ENCODE results near the gene SELENOI.
"Not testable (repeated sequence)": the region's sequence is repeated elsewhere in the genome, so short reads cannot be mapped to it uniquely, and the experiment has no call there.

The SELENOI gene

GRCh38 chr2:26327291-26328272, 18.4 kb upstream of the SELENOI start:
- DNase-seq (ENCODE audit: low read depth), result no peak

- DNase-seq (ENCODE audit: low read depth), result not testable (repeated sequence)
Measured at GRCh38 chr2:26329083-26329482, 16.9 kb upstream of the SELENOI start.

GRCh38 chr2:26330114-26330549, 15.8 kb upstream of the SELENOI start:
- peak; percentile 72 for DNase-seq (ENCODE audit: low read depth)

- no peak for DNase-seq (ENCODE audit: low read depth)
Measured at GRCh38 chr2:26330604-26331003, 15.3 kb upstream of the SELENOI start.

- DNase-seq (ENCODE audit: low read depth), result not testable (repeated sequence)
Measured at GRCh38 chr2:26331321-26331720, 14.6 kb upstream of the SELENOI start.

GRCh38 chr2:26333293-26333692, 12.7 kb upstream of the SELENOI start:
- no peak for DNase-seq (ENCODE audit: low read depth)

- DNase-seq (ENCODE audit: low read depth), result no peak
Measured at GRCh38 chr2:26335231-26335630, 10.7 kb upstream of the SELENOI start.

- DNase-seq (ENCODE audit: low read depth), result no peak
Measured at GRCh38 chr2:26336719-26337118, 9.2 kb upstream of the SELENOI start.

- DNase-seq (ENCODE audit: low read depth), result no peak
Measured at GRCh38 chr2:26337298-26337697, 8.6 kb upstream of the SELENOI start.

- no peak for DNase-seq (ENCODE audit: low read depth)
Measured at GRCh38 chr2:26340831-26341230, 5.1 kb upstream of the SELENOI start.

GRCh38 chr2:26344581-26345282, 1.2 kb upstream of the SELENOI start:
- DNase-seq (ENCODE audit: low read depth), result peak; percentile 18

- no peak for DNase-seq (ENCODE audit: low read depth)
Measured at GRCh38 chr2:26345283-26345544, 729 bp upstream of the SELENOI start.

GRCh38 chr2:26346454-26347053, 611 bp downstream of the SELENOI start, which contains the start of gene ADGRF3:
Gene ADGRF3, minus strand, starts transcription at chr2:26346789. Its CDS starts 555 bp downstream, at chr2:26346234.
- peak; percentile 52 for DNase-seq (ENCODE audit: low read depth)

GRCh38 chr2:26347286-26347865, 1.4 kb downstream of the SELENOI start:
- DNase-seq (ENCODE audit: low read depth), result no peak

GRCh38 chr2:26349690-26350089, 3.7 kb downstream of the SELENOI start:
- DNase-seq (ENCODE audit: low read depth), result no peak

- DNase-seq (ENCODE audit: low read depth), result no peak
Measured at GRCh38 chr2:26351375-26352090, 5.6 kb downstream of the SELENOI start.

GRCh38 chr2:26352892-26353291, 6.9 kb downstream of the SELENOI start:
- DNase-seq (ENCODE audit: low read depth), result peak; percentile 26

- not testable (repeated sequence) for DNase-seq (ENCODE audit: low read depth)
Measured at GRCh38 chr2:26354469-26354868, 8.5 kb downstream of the SELENOI start.

GRCh38 chr2:26355038-26355995, 9.4 kb downstream of the SELENOI start:
- DNase-seq (ENCODE audit: low read depth), result no peak

- no peak for DNase-seq (ENCODE audit: low read depth)
Measured at GRCh38 chr2:26356111-26356510, 10.2 kb downstream of the SELENOI start.

Data from activated T-cell treated with anti-CD3 and anti-CD28 coated beads for 24 hours (primary cell).